T-helper 1 cell treated with Interleukin-12 subunit alpha and Interleukin-12 subunit beta and Interleukin-4 antibody, amounts not matched to agents 30 ng/mL and 1 ng/mL, for 36 hours (primary cell): ENCODE measurements around the gene EPM2A. TPM values are rescaled to one million over a fixed set of nuclear protein-coding genes. Genes with fewer than 3 reads are reported as not detected.

Source experiments
- intact Hi-C: fragments of 100-400 bp; cut with micrococcal nuclease; formaldehyde crosslinking; loops from one replicate; pipeline ENCODE4 v1.15.1; 2024
- total RNA-seq: library from RNA; stranded (reverse); gene quantifications from 2 replicates; pipeline ENCODE4 v1.2.3, GENCODE V29; 2022

The EPM2A gene
- total RNA-seq, 1 donor from 2014 or later = 3.4 TPM

- intact Hi-C loops = no loop called here
Measured at GRCh38 chr6:145608850-145609249, 126.5 kb downstream of the EPM2A start.

GRCh38 chr6:145603991-145604390 lies 131.3 kb downstream of the EPM2A start:
- intact Hi-C loops = no loop called here

- intact Hi-C loops = no loop called here
Measured at GRCh38 chr6:145603424-145603833, 131.9 kb downstream of the EPM2A start.

GRCh38 chr6:145602726-145603326 lies 132.5 kb downstream of the EPM2A start:
- intact Hi-C loops = no loop called here

- intact Hi-C loops = no loop called here
Measured at GRCh38 chr6:145601397-145601796, 133.9 kb downstream of the EPM2A start.

GRCh38 chr6:145600299-145600698 lies 135.0 kb downstream of the EPM2A start:
- intact Hi-C loops = no loop called here

- intact Hi-C loops = no loop called here
Measured at GRCh38 chr6:145588981-145589380, 146.3 kb downstream of the EPM2A start.

- intact Hi-C loops = no loop called here
Measured at GRCh38 chr6:145587334-145587733, 148.0 kb downstream of the EPM2A start.

GRCh38 chr6:145583753-145584152 lies 151.6 kb downstream of the EPM2A start:
- intact Hi-C loops = no loop called here

Other genes starting within 250 kb of the EPM2A start
- gene FBXO30, start 79.3 kb upstream of the EPM2A start, total RNA-seq = 5.4 and 5.6 TPM in 2 replicates
- 18.4 and 23.4 TPM in 2 replicates for gene SHPRH, start 228.8 kb upstream of the EPM2A start, total RNA-seq